Kidney epithelial cell (primary cell): ENCODE results near the gene PNMA8C. TPM values are rescaled to one million over a fixed set of nuclear protein-coding genes. Genes with fewer than 3 reads are reported as not detected.
"Not testable (repeated sequence)": the region's sequence is repeated elsewhere in the genome, so short reads cannot be mapped to it uniquely, and the experiment has no call there.

Experiments
- DNase-seq: peaks from one replicate; pipeline ENCODE4 v3.0.0-alpha.2; 2010; ENCODE audit warnings: low read depth
- H3K27me3 ChIP-seq: 2 replicates; pipeline ENCODE4 v1.6.0; 2011; ENCODE audit warnings: low read length; ENCODE audit not compliant: control insufficient read depth, insufficient read depth
- H3K36me3 ChIP-seq: 2 replicates; pipeline ENCODE4 v1.5.1; 2011; ENCODE audit warnings: low read length; ENCODE audit not compliant: control insufficient read depth, insufficient read depth
- H3K4me3 ChIP-seq: 2 replicates; pipeline ENCODE4 v1.5.1; 2011; ENCODE audit warnings: low read depth, mild to moderate bottlenecking, control low read depth, low read length
- CTCF ChIP-seq: IDR thresholded peaks from 2 replicates; pipeline ENCODE4 v1.5.1; 2011; ENCODE audit warnings: mild to moderate bottlenecking, moderate library complexity, low read length, control low read depth, inconsistent platforms; ENCODE audit not compliant: insufficient read depth, poor library complexity, severe bottlenecking
- total RNA-seq: library from RNA; depleted of rRNA; stranded (reverse); fragments of >200 nt; gene quantifications from 2 replicates; pipeline ENCODE4 v1.2.3, GENCODE V29; 2015

The PNMA8C gene
- total RNA-seq, 1 donor from 2014 or later: 0.25 TPM

GRCh38 chr19:46402725-46403124 lies 26.0 kb downstream of the PNMA8C start:
- no peak for TF ChIP-seq CTCF
- no peaks in the 10 kb centered on the region for H3K27me3 ChIP-seq
- H3K4me3 ChIP-seq: no peak overlapping the region
- no peak for DNase-seq
- no peaks in the 10 kb centered on the region for H3K36me3 ChIP-seq

- H3K4me3 ChIP-seq, H3K27me3 ChIP-seq, H3K36me3 ChIP-seq, DNase-seq: not testable (repeated sequence)
Observed at GRCh38 chr19:46397801-46398479, 30.8 kb downstream of the PNMA8C start.

GRCh38 chr19:46394402-46394797 lies 34.3 kb downstream of the PNMA8C start:
- H3K27me3 ChIP-seq: no peaks in the 10 kb centered on the region
- H3K4me3 ChIP-seq: no peak overlapping the region
- DNase-seq: no peak
- no peak for TF ChIP-seq CTCF
- no peaks in the 10 kb centered on the region for H3K36me3 ChIP-seq

GRCh38 chr19:46393456-46394401 lies 35.0 kb downstream of the PNMA8C start:
- Histone ChIP-seq H3K27me3 (no peaks in the 10 kb centered on the region), H3K36me3 (no peaks in the 10 kb centered on the region), H3K4me3 (no peak overlapping the region)
- TF ChIP-seq CTCF: no peak
- DNase-seq: no peak

GRCh38 chr19:46392837-46393236 lies 35.9 kb downstream of the PNMA8C start:
- Histone ChIP-seq H3K4me3 (no peak overlapping the region), H3K36me3 (no peaks in the 10 kb centered on the region), H3K27me3 (no peaks in the 10 kb centered on the region)
- DNase-seq: no peak
- no peak for TF ChIP-seq CTCF

- H3K4me3 ChIP-seq: no peak overlapping the region
- no peaks in the 10 kb centered on the region for H3K27me3 ChIP-seq
- no peak for DNase-seq
- TF ChIP-seq CTCF: no peak
- H3K36me3 ChIP-seq: no peaks in the 10 kb centered on the region
Observed at GRCh38 chr19:46392252-46392801, 36.4 kb downstream of the PNMA8C start.
